Caco-2 (cell line): ENCODE results near the gene TUT4. TPM values are rescaled to one million over a fixed set of nuclear protein-coding genes. Genes with fewer than 3 reads are reported as not detected.

Experiments
- BruUV-seq: library from RNA; stranded (reverse); fragments of 400-500 nt; replicated peaks from 2 replicates; lab custom pipeline; 2021; lab: Mats Ljungman, UMichigan
- CTCF ChIA-PET: fragments of 300-600 bp; sonication (Branson Sonifier 250); formaldehyde crosslinking; loops from one replicate; lab custom pipeline; 2022; ENCODE audit warnings: antibody characterized with exemption; lab: Charles Lee
- POLR2A ChIA-PET: fragments of 300-600 bp; sonication (Branson Sonifier 250); formaldehyde crosslinking; loops from one replicate; lab custom pipeline; 2022; ENCODE audit warnings: antibody characterized with exemption; lab: Charles Lee
- DNase-seq, 2 experiments: peaks; one replicate each; pipeline versions ENCODE4 v3.0.0 to v3.0.0-alpha.2; 2020 to 2022
- H3K27me3 ChIP-seq: replicated peaks from 2 replicates; pipeline ENCODE4 v1.6.0; 2011; ENCODE audit warnings: low read length; ENCODE audit not compliant: control insufficient read depth, insufficient read depth
- H3K36me3 ChIP-seq: 2 replicates; pipeline ENCODE4 v1.5.1; 2011; ENCODE audit warnings: low read length; ENCODE audit not compliant: control insufficient read depth, insufficient read depth
- H3K4me1 ChIP-seq: fragments of 250-450 bp; sonication (Bioruptor Pico); 2 replicates; pipeline ENCODE4 v1.5.1; 2020; ENCODE audit warnings: mild to moderate bottlenecking
- H3K4me3 ChIP-seq: 2 replicates; pipeline ENCODE4 v1.5.1; 2011; ENCODE audit warnings: low read depth, mild to moderate bottlenecking, control low read depth, low read length
- H3K9me3 ChIP-seq: fragments of 250-450 bp; sonication (Bioruptor Pico); 2 replicates; pipeline ENCODE4 v1.5.1; 2020; ENCODE audit warnings: mild to moderate bottlenecking, moderate library complexity
- H3K27ac Mint-ChIP-seq: one replicate; pipeline ENCODE4 v1.8.0; 2022; ENCODE audit warnings: mixed read lengths; ENCODE audit not compliant: unreplicated experiment
- H3K27me3 Mint-ChIP-seq: one replicate; pipeline ENCODE4 v1.8.0; 2022; ENCODE audit warnings: mixed read lengths; ENCODE audit not compliant: insufficient read depth, unreplicated experiment
- H3K36me3 Mint-ChIP-seq: one replicate; pipeline ENCODE4 v1.8.0; 2022; ENCODE audit warnings: mild to moderate bottlenecking, mixed read lengths; ENCODE audit not compliant: insufficient read depth, unreplicated experiment
- H3K4me1 Mint-ChIP-seq: one replicate; pipeline ENCODE4 v1.8.0; 2022; ENCODE audit warnings: low read depth, mixed read lengths; ENCODE audit not compliant: unreplicated experiment
- H3K4me3 Mint-ChIP-seq: one replicate; pipeline ENCODE4 v1.8.0; 2022; ENCODE audit warnings: mild to moderate bottlenecking, moderate library complexity, mixed read lengths; ENCODE audit not compliant: unreplicated experiment
- H3K9me3 Mint-ChIP-seq: one replicate; pipeline ENCODE4 v1.8.0; 2022; ENCODE audit warnings: mixed read lengths; ENCODE audit not compliant: unreplicated experiment
- intact Hi-C: fragments of 100-400 bp; cut with micrococcal nuclease; formaldehyde crosslinking; loops from one replicate; pipeline ENCODE4 v1.10.0; 2022; ENCODE audit not compliant: unreplicated experiment
- total RNA-seq: library from RNA; stranded (reverse); gene quantifications from 2 replicates; pipeline ENCODE4 v1.2.3, GENCODE V29; 2022
- TF ChIP-seq, protein P1 (sequence below), 2 experiments: fragments of 200-600 bp in 1 of 2; IDR thresholded peaks; 1 replicate in 1 of 2; 2 replicates in 1 of 2; pipeline versions ENCODE4 v1.5.1 to v1.8.0; 2011 to 2022; ENCODE audit warnings: antibody characterized with exemption in 1 of 2, control low read depth in 1 of 2, inconsistent platforms in 1 of 2, low read depth in 1 of 2, low read length in 1 of 2, mild to moderate bottlenecking in 1 of 2, moderate library complexity in 1 of 2; ENCODE audit not compliant: insufficient read depth in 1 of 2, severe bottlenecking in 1 of 2, unreplicated experiment in 1 of 2

The TUT4 gene
- total RNA-seq, 1 experiment from 2014 or later, result 54.9 TPM

DNA sequence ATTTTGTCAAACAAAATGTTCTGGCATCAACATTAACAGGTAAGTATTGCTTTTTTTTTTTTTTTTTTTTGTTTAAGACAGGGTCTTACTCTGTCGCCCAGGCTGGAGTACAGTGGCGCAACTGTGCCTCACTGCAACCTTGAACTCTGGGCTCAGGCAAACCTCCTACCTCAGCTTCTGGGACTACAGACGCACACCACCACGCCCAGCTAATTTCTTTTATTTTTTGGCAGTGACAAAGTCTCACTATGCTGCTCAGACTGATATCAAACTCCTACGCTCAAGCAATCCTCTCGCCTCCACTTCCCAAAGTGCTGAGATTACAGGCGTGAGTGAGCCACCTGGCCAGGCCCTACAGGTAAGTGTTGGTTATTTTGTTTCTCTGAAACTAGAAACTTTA, 2.4 kb downstream of the TUT4 start:
- Mint-ChIP-seq H3K36me3 (no peaks in the 10 kb centered on the region), H3K27ac (no peak overlapping the region), H3K27me3 (no peaks in the 10 kb centered on the region), H3K4me3 (no peak overlapping the region), H3K4me1 (peaks cover 28% of the 10 kb centered on the region), H3K9me3 (no peaks in the 10 kb centered on the region)
- no peak overlapping the region for H3K4me3 ChIP-seq
- ChIA-PET CTCF (no interaction called here), POLR2A (no interaction called here)
- TF ChIP-seq, protein P1, sequence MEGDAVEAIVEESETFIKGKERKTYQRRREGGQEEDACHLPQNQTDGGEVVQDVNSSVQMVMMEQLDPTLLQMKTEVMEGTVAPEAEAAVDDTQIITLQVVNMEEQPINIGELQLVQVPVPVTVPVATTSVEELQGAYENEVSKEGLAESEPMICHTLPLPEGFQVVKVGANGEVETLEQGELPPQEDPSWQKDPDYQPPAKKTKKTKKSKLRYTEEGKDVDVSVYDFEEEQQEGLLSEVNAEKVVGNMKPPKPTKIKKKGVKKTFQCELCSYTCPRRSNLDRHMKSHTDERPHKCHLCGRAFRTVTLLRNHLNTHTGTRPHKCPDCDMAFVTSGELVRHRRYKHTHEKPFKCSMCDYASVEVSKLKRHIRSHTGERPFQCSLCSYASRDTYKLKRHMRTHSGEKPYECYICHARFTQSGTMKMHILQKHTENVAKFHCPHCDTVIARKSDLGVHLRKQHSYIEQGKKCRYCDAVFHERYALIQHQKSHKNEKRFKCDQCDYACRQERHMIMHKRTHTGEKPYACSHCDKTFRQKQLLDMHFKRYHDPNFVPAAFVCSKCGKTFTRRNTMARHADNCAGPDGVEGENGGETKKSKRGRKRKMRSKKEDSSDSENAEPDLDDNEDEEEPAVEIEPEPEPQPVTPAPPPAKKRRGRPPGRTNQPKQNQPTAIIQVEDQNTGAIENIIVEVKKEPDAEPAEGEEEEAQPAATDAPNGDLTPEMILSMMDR (IDR thresholded peaks at IDR 0.05; ENCODE audit: insufficient read depth in 1 of 2, low read depth in 1 of 2, low read length in 1 of 2, severe bottlenecking in 1 of 2, unreplicated experiment in 1 of 2), result no peak
- no peaks in the 10 kb centered on the region for H3K9me3 ChIP-seq
- intact Hi-C loops, result no loop called here
- H3K36me3 ChIP-seq, result no peaks in the 10 kb centered on the region
- no TSS peak for BruUV-seq
- H3K4me1 ChIP-seq, result peaks cover 18% of the 10 kb centered on the region; the same call in 1 of the 2 replicates
- no peaks in the 10 kb centered on the region for H3K27me3 ChIP-seq
- no peak for DNase-seq

DNA sequence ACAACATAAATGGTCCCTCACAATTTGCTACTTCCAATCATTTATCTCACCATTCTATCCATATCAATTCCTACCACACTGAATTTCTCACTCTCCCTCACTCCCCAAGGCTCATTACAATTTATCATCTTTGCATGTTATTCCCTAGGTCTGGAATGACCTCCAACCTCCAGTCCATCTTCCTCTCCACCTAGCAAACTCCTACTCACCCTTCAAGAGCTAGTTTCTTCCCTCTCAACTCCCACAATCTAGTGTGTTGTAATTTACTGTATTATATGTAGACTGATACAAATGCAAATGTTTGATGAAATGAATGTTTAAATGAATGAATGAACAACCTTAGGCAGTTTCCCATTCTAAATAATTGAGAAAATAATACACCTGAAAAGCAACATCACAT, 3.6 kb downstream of the TUT4 start:
- CTCF ChIA-PET, result no interaction called here
- POLR2A ChIA-PET, result interaction anchor here (0.6 kb wide), 1 partner anchor 53 kb away, joined by 3 read pairs; the partner anchor contains the start of gene GPX7
- no peak overlapping the region for H3K4me3 Mint-ChIP-seq
- Histone ChIP-seq H3K4me1 (peaks cover 11% of the 10 kb centered on the region; the same call in 1 of the 2 replicates), H3K36me3 (no peaks in the 10 kb centered on the region), H3K9me3 (no peaks in the 10 kb centered on the region; the same call in 1 of the 2 replicates), H3K27me3 (no peaks in the 10 kb centered on the region), H3K4me3 (no peak overlapping the region)
- BruUV-seq, result no TSS peak
- no peaks in the 10 kb centered on the region for H3K27me3 Mint-ChIP-seq
- TF ChIP-seq, protein P1 (IDR thresholded peaks at IDR 0.05; ENCODE audit: insufficient read depth in 1 of 2, low read depth in 1 of 2, low read length in 1 of 2, severe bottlenecking in 1 of 2, unreplicated experiment in 1 of 2), result no peak
- no peak overlapping the region for H3K27ac Mint-ChIP-seq
- no peak for DNase-seq
- H3K4me1 Mint-ChIP-seq, result peaks cover 16% of the 10 kb centered on the region
- no peaks in the 10 kb centered on the region for H3K36me3 Mint-ChIP-seq
- H3K9me3 Mint-ChIP-seq, result no peaks in the 10 kb centered on the region
- intact Hi-C loops, result no loop called here

DNA sequence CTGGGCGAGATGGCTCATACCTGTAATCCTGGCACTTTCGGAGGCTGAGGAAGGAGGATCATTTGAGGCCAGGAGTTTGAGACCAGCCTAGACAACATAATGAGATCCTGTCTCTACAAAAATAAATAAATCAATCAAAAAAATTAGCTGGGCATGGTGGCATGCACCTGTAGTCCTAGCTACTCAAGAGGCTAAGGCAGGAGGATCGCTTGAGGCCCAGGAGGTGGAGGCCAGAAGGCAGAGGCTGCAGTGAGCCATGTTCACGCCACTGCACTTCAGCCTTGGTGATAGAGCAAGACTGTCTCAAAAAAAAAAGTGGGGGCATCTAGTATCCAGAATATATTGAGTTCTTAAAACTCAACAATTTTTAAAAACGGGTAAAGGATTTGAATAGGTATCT, 6.0 kb downstream of the TUT4 start:
- H3K4me1 ChIP-seq, result peaks cover 9% of the 10 kb centered on the region; the same call in 1 of the 2 replicates
- no peak overlapping the region for H3K4me3 ChIP-seq
- peaks cover 6% of the 10 kb centered on the region for H3K9me3 Mint-ChIP-seq
- ChIA-PET CTCF (no interaction called here), POLR2A (no interaction called here)
- no peaks in the 10 kb centered on the region for H3K36me3 ChIP-seq
- intact Hi-C loops, result no loop called here
- peaks cover 11% of the 10 kb centered on the region for H3K4me1 Mint-ChIP-seq
- H3K4me3 Mint-ChIP-seq, result no peak overlapping the region
- BruUV-seq, result no TSS peak
- no peaks in the 10 kb centered on the region for H3K27me3 Mint-ChIP-seq
- H3K9me3 ChIP-seq, result peaks cover 4% of the 10 kb centered on the region; the same call in 1 of the 2 replicates
- H3K27me3 ChIP-seq, result no peaks in the 10 kb centered on the region
- no peak overlapping the region for H3K27ac Mint-ChIP-seq
- peaks cover 6% of the 10 kb centered on the region for H3K36me3 Mint-ChIP-seq
- TF ChIP-seq, protein P1 (IDR thresholded peaks at IDR 0.05; ENCODE audit: insufficient read depth in 1 of 2, low read depth in 1 of 2, low read length in 1 of 2, severe bottlenecking in 1 of 2, unreplicated experiment in 1 of 2), result no peak
- no peak for DNase-seq
